Ecto neural progenitor cell (in vitro differentiated cells): ENCODE measurements around the gene FN3KRP.
A peak's percentile ranks its signal among the peaks of the same experiment; 100 is the strongest.

ENCODE experiments used
- DNase-seq: peaks from one replicate; pipeline ENCODE4 v3.0.0-alpha.2; 2018; ENCODE audit warnings: low spot score

The FN3KRP gene

DNA sequence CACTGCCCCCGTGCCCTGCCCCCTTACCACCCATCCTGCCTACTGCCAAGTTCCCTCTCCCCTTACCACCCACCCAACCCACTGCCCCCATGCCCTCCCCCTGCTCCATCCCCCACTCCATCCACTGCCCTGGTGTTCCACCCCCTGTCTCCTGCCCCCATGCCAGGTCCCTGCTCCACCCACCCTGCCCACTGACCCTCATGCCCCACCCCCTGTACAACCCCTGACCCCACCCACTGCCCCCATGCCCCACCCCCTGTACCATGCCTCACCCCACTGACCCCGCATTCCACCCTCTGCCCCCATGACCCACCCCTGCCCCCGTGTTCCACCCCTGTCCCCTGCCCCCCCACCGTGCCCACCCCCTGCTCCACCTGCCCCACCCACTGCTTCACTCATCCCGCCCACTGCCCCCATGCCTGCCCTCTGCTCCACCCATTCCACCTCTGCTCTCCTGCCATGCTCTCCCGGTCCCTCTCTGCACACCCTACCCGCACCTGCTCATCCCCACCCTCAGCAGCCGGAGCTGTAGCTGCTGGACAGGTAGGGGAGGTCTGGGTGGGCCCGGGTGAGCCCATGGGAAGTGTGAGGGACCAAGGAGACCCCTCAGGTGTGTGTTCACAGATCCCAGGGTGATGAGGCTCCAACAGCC is 7.4 kb upstream of the FN3KRP start:
- no peak for DNase-seq

DNA sequence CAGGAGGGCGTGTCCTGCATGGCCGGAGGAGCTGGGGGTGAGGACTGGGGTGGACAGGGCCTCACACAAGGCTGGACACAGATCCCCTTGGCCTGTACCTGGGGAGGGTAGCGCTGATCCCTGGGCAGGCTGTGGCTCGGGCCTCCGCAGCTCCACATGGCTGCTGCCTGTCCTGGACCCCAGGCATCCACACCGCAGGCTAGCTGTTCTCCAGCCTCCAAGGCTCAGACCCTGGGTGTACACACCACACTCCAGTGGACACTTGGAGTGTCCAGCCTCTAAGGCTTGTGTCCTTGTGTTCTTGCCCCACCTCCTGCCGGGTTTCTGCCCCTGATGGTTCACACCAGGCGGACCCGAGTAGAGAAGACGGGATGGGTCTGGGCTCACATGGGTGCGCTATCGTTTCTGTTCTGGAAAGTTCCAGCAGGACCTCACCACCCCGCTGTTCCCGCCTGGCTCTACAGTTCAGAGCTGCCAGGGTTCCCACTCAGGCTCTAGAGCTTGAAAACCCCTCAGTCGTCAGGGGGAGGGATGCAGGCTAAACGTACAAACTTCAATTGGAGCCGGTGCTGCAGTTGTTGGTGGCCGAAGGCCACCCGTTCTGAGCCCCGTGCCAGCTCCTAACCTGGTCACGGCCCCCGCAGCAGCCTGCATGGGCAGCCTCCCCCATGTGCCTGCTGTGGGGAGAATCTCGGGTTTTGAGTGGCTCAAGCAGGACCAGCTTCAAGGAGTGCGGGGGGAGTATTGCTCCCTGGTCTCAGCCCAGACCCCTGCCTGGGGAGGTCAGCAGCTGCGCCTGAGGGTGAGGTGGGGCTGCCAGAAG is 6.6 kb upstream of the FN3KRP start:
- no peak for DNase-seq

DNA sequence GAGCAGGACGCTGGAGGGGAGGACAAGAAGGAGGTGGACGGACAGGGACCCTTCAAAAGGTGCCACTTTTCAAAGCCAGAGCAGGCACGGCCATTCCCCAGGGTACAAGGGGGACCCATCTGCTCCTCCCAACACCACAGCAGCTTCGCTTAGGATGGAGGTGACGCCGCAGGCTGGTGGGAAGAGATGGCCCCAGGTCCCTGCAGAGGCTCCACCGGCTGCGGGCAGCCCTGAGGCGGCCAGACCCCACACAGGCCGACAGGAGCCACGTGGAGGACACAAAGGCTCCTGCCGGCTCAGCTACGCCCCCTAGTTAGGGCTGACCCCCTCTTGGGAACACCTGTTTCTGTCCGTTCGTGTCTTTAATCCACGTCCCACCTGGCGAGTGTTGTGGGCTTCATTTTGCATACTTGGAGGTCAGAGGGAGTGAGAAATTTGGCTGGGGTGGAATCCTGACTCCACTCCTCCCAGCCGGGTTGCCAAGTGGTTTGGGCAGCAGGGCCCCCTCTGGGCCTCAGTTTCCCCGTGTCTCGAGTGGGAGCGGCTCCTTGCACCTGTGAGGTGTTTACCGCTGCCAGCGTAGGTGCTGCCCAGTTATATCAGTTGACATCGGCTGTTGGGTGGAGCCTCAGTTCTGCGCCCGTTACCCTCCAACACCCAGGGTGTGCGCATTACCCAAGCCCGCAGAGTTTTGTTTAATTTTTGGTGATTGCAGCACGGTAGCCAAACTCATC is 5.8 kb upstream of the FN3KRP start:
- peak; percentile 58 for DNase-seq

DNA sequence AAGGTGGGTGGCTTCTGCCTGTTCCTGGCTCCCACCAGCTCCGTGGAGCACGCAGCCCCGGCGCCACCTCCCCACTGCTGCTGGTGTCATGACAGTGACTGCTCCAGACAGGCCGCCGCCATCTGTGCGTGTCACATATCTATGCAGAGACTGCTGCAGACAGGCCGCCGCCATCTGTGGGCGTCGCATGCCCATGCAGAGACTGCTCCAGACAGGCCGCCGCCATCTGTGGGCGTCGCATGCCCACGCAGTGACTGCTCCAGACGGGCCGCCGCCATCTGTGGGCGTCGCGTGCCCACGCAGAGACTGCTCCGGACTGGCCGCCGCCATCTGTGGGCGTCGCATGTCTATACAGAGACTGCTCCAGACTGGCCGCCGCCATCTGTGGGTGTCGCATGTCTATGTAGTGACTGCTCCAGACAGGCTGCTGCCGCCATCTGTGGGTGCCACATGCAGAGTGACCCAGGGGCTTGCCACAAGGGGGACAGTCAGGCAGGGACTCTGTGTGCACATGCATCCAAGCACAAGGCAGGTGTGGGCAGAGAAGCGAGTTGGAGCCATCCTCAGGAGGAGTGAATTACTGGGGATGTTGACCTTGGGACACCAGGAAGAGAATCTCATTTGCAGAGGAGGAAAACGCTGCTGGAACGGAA is 3.3 kb upstream of the FN3KRP start:
- no peak for DNase-seq

DNA sequence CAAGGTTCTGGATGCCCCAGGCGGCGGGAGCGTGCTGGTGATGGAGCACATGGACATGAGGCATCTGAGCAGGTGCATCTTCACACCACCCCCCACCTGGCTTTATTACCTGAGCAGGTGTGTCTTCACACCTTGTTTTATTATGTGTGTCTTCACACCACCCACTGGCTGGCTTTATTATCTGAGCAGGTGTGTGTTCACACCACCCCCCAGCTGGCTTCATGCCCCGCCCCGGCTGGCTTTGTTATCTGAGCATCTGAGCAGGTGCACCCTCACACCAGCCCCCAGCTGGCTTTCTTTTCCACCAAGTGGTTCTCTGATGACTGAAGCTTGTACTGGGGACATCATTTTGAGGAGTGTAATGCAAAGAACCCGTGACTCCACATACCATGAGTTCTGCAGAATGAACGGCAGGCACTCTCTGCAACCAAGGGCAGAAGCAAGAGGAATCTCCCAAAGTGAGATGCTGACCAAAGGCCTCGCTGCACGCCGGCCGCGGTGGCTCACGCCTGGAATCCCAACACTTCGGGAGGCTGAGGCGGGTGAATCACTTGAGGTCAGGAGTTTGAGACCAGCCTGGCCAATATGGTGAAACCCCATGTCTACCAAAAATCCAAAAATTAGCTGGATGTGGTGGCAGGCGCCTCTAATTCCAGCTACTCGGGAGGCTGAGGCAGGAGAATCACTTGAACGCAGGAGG is 2.6 kb downstream of the FN3KRP start:
- no peak for DNase-seq

DNA sequence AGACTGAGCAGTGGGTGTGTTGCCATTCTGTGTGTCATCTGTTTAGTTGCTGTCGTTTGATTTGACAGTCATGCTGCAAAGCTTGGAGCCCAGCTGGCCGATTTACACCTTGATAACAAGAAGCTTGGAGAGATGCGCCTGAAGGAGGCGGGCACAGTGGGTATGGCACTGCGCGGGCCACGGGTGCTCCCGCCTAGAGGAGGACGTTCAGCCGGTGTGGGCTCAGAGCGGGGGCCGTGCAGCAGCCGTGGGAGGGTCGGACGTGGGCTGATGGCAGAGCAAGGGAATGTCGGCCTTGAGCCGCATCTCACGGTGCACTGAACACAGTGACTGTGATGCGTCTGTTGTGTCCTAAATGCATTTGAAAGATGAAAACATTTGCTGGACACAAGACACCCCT is 3.7 kb downstream of the FN3KRP start:
- no peak for DNase-seq

DNA sequence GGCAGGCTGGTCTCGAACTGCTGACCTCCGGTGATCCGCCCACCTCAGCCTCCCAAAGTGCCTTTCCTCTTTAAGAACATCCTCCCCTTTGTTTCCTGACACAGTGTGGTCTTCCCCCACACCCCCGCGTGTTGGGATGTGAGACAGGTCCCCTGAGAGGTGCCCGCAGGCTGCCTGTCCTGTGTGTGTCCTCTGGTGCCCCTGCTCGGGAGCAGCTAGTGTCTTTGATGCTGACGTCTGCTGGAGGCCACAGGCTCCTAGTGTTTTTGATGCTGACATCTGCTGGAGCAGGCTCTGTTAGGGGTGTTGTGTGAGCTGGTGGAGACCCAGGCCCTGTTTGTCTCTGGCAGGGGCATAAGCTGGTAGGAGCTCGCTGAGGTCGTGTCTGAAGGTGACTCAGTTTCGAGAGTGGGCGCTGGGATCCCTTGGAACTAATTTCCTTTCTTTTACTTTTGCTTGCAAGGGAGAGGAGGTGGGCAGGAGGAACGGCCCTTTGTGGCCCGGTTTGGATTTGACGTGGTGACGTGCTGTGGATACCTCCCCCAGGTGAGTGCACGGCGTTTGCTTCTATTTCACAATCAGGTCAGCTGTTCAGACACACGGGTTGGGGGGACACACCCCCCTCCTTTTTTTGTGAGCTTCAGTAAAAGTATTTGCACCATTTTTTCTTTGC is 6.0 kb downstream of the FN3KRP start:
- no peak for DNase-seq

DNA sequence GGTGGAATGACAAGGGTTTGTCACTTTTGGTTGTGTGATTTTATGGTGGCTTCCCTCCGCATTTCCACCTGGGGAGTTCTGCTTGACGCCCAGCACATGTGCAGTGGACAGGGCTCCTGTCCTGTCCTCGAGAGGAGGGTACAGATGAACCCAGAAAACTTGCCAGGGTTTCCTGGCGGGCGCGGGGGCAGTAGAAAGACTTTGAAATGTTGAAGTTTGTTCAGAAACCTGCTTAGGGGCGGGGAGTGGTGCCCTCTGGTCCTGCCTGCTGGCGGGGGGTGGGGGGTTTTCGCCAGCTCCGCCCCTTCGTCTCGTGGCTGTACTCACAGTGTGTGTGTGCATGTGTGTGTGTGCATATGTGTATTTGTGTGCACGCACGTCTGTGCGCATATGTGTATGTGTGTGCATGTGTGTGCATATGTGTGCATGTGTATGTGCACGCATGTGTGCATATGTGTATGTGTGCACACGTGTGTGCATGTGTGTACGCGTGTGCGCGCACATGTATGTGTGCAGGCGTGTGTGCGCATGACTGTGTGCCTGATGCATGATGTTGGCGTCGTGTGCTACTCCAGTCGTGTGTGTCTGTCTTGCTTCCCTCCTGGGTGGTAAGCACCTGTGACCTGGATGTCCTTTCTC is 6.8 kb downstream of the FN3KRP start:
- no peak for DNase-seq

DNA sequence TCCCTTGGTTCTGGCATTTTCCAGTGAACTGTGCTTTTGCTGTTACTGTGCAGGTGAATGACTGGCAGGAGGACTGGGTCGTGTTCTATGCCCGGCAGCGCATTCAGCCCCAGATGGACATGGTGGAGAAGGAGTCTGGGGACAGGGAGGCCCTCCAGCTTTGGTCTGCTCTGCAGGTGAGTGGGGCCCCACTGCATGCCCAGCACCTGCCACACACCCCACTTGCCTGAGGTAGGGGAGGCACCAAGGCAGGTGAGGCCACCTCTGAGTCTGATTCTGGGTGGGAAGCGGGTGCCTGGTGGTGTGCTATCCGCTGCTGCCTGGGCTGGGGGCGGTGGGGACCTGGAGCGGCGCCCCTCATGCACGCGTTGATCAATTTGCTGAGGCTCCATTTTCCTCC is 9.9 kb downstream of the FN3KRP start:
- DNase-seq, result no peak

DNA sequence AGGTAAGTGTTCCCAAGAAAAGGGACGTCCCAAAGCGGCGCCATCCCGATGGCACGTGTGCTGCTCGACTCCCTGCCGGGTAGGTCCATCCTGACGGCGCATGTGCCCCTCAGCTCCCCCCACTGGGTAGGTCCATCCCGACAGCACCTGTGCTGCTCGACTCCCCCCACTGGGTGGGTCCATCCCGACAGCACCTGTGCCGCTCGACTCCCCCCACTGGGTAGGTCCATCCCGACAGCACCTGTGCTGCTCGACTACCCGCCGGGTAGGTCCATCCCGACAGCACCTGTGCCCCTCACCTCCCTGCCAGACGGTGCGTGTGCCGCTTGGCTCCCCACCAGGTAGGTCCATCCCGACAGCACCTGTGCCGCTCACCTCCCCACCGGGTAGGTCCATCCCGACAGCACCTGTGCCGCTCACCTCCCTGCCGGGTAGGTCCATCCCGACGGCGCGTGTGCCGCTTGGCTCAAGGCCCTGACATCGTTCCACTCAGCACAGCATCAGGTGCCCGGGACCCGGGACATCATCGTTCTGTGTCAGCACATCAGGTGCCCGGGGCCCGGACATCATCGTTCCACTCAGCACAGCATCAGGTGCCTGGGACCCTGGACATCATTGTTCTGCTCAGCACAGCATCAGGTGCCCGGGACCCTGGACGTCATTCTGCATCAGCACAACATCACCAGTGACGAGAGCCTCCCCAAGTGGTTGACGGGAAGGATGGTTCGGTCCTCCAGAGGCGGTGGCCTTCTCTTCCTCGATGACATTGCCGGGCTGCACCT is 13.2 kb downstream of the FN3KRP start:
- peak; percentile 45 for DNase-seq

DNA sequence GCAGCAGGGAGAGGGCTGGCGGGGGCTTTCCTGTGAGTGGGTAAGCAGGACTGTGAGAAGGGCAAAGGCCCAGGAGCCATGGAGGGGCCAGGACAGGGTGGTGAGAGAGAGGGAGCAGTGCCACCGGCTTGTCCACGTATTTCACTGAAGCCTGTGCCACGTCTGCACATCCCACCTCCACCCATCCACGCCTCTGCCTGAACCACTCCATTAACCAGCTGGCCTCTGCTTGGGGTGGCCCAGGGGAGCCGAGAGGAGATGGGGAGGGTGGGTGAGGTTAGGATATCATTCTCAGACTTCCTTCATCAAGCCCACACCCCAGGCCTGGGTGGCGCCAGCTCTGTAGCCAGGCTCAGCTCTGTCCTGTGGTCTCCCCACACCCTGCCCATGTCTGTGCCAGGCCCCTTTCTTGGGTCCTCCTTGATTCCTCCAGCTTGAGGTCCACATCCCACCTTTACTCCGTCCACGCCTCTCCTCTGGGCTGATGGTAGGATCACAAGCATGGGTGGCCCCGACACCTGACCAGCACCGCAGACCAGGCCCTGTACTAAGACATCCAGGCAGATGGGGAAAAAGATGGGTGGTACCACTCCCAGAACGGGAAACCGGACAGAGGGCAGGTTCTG is 15.7 kb downstream of the FN3KRP start:
- DNase-seq, result no peak

DNA sequence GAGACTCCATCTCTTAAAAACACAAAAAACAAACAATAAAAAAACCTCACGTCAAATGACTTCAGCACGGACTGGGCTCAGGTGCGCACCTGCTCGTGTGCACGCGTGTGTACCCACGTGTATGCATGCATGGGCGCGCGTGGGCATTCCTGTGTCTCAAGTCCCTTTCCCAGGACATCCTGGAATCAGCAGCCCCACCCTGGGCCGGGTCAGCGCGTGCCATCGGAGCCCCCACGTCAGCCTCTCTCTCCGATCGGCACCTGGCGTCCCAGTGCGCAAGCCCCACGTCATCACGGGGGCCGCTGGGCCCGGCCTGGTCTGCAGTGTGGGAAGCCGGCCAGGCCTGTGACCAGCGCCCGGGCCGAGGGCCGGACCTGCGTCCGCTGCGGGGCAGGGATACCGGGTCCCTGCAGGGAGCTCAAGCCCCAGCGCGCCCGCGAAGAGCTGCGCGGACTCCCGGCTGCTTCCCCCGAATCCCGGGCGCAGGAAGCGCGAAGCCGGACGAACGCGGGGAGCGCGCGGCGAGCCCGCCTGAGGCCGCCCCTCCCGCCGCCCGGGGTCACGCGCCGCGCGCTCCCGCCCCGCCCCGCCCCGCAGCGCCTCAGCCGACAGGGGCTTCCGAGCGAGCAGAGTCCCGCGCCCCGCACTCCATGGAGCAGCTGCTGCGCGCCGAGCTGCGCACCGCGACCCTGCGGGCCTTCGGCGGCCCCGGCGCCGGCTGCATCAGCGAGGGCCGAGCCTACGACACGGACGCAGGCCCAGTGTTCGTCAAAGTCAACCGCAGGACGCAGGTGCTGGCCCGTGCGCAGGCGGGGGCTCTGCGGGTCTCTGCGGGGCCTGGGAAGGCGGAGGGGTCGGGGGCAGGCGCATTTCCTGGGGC is 18.7 kb downstream of the FN3KRP start, which contains the start of gene FN3K:
TSS of gene FN3K (plus strand) at position 629 of the 880 bp plus-strand sequence. CDS start at position 651, 22 bp downstream.
- DNase-seq, result peak; percentile 88

DNA sequence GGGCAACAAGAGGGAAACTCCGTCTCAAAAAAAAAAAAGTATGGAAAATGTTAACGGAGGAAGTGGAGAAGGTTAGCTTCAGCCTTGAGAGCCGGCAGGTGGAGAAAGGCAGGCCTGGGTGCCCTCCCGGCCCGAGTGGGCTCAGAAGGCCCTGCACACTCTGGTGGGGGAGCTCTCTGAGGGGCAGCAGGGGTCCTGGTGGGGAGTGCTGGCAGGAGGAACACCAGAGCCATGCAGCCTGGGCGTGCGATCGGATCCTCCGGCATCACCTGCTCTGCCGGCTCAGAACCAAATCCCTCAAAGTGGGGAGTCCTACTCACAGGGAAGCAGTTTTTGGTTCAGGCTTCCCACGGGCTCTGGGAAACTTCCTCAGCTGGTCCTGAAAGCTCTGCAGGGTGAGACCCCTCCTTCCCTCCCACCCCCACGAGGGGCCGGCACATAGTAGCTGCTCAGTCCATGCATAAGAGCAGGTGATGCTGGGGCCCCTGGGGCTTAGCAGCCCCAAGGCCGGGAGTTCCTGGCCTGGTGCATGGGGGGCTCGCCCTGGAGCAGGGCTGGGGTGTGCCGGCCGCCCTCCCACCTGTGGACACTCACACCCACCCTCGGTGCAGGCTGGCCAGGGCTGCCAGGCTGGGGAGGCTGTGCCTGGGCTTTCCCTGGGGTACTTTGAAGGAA is 20.1 kb downstream of the FN3KRP start:
- DNase-seq, result no peak

DNA sequence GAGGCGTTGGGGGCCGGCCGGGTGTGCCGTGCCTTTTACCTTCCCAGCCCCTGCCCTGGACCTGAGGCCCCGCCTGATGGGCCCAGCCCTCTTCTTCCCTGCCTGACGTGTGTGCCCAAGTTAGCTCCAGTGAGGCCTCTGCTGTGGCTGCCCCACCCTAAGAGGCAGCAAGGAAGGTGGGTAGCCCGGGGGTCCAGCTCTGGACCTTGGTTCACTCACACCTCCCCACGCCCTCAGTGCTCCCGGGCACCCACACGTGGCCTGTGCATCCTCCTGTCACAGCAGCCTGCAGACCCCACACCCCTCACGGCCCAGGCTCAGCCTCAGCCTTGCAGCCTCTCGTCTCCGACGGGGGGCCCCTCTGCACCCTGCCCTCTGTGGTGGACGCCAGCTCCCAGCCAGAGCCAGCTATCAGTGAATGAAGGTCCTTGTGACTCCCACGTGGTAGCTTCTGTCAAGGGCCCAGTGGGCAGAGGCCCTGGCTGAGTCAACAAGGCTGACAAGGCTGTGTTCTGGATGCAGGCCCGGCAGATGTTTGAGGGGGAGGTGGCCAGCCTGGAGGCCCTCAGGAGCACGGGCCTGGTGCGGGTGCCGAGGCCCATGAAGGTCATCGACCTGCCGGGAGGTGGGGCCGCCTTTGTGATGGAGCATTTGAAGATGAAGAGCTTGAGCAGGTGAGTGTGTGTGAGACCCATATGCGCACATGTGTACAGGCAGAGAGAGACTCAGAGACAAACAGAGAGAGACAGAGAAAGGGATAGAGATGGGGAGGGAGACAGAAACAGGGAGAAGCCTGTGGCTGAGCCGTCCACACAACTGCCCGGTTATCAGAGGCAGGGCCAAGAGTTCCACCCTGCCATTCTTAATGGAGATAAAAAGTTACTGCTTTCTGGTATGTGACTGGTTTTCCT is 21.7 kb downstream of the FN3KRP start:
- no peak for DNase-seq

DNA sequence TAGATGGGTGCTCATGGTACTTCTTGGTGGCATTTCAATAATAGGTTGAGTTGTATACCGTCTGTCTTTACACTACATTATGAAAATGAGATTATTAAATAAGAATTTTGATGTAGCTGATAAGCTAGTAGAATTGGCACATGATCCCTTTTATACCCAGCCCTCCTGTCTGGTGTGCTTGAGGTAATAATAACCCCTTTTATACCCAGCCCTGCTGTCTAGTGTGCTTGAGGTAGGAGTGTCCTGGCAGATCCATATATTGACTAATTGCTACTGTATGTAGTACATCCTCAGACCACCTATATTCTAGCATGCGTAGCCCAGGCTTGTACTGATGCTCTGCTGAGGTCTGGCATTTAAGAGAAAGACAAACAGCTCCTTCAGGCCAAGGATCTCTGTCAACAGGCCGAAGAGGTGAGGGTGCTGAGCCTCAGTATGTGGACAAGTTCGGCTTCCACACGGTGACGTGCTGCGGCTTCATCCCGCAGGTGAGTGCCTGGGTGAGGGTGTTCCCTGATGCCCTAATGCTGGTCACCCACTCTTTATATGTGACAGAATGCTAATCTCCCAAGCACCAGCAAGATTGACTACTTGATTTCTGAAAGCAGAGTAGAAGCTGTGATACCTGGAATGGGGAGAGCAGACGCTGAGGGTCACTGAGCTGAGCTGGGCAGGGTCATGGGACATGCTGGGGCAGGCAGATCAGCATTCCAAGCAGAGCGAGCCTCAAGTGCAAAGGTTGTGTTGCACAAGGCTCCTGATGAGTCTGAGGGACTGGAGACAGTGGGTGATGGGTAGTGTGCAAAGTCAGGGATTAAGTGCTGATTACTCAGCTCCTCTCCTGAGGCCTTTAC is 24.6 kb downstream of the FN3KRP start:
- DNase-seq, result no peak
